SK-N-SH (cell line): Measurements from ENCODE around the gene ANO4. TPM values are rescaled to one million over a fixed set of nuclear protein-coding genes. Genes with fewer than 3 reads are reported as not detected.
A peak's percentile ranks its signal among the peaks of the same experiment; 100 is the strongest.

Experiments used
- CTCF ChIA-PET: fragments of 300-600, 350-600 bp; formaldehyde crosslinking; extraction: SDS; loops from one replicate; lab custom pipeline; 2021; lab: Yijun Ruan, JAX
- POLR2A ChIA-PET: fragments of 350-600 bp; sonication (Branson Sonifier 250); formaldehyde crosslinking; extraction: SDS; loops from one replicate; lab custom pipeline; 2020; ENCODE audit warnings: antibody characterized with exemption, inconsistent platforms; lab: Yijun Ruan, JAX
- DNase-seq: peaks from one replicate; pipeline ENCODE4 v3.0.0; 2012
- H2AFZ ChIP-seq: fragments of 200-600 bp; sonication (generic); 2 replicates; pipeline ENCODE4 v1.8.1; 2016; ENCODE audit warnings: antibody characterized with exemption, mild to moderate bottlenecking, low read depth
- H3F3A ChIP-seq: fragments of 200-600 bp; sonication (generic); replicated peaks from 2 replicates; pipeline ENCODE3; 2016; ENCODE audit warnings: antibody characterized with exemption, mild to moderate bottlenecking; ENCODE audit not compliant: insufficient read depth
- H3K27ac ChIP-seq, 2 experiments: fragments of 200-500 bp in 1 of 2; fragments of 200-600 bp in 1 of 2; sonication (Bioruptor generic) in 1 of 2; sonication (generic), shearing (Covaris generic) in 1 of 2; 2 replicates each; pipeline versions ENCODE4 v1.5.1 to v1.6.1; 2014 to 2016; ENCODE audit warnings: low read depth in 2 of 2, inconsistent platforms in 1 of 2, low read length in 1 of 2, mild to moderate bottlenecking in 1 of 2, mixed read lengths in 1 of 2
- H3K27me3 ChIP-seq: fragments of 200-600 bp; sonication (generic), shearing (Covaris generic); 2 replicates; pipeline ENCODE4 v1.6.1; 2016; ENCODE audit warnings: mixed run types; ENCODE audit not compliant: insufficient read depth
- H3K36me3 ChIP-seq, 2 experiments: fragments of 200-500 bp in 1 of 2; fragments of 200-600 bp in 1 of 2; sonication (Bioruptor generic) in 1 of 2; sonication (generic) in 1 of 2; replicated peaks in 1 of 2; 2 replicates each; pipeline versions ENCODE3 to v1.5.1; 2014 to 2016; ENCODE audit warnings: low read length in 1 of 2, mild to moderate bottlenecking in 1 of 2; ENCODE audit not compliant: insufficient read depth in 2 of 2, control insufficient read depth in 1 of 2
- H3K4me1 ChIP-seq, 2 experiments: fragments of 200-500 bp in 1 of 2; fragments of 200-600 bp in 1 of 2; sonication (Bioruptor generic) in 1 of 2; sonication (generic), shearing (Covaris generic) in 1 of 2; 2 replicates each; pipeline versions ENCODE4 v1.5.1 to v1.6.1; 2014 to 2016; ENCODE audit warnings: low read depth in 1 of 2, low read length in 1 of 2, mixed run types in 1 of 2; ENCODE audit not compliant: insufficient read depth in 2 of 2, control insufficient read depth in 1 of 2
- H3K4me2 ChIP-seq: fragments of 200-600 bp; sonication (generic), shearing (Covaris generic); 2 replicates; pipeline ENCODE4 v1.6.1; 2017; ENCODE audit warnings: mixed run types
- H3K4me3 ChIP-seq, 2 experiments: fragments of 200-500 bp in 1 of 2; fragments of 200-600 bp in 1 of 2; sonication (Bioruptor generic) in 1 of 2; sonication (generic), shearing (Covaris generic) in 1 of 2; 2 replicates each; pipeline versions ENCODE4 v1.5.1 to v1.8.1; 2014 to 2016; ENCODE audit warnings: low read depth in 2 of 2, inconsistent platforms in 1 of 2, low read length in 1 of 2, mild to moderate bottlenecking in 1 of 2, mixed read lengths in 1 of 2, moderate library complexity in 1 of 2
- H3K79me2 ChIP-seq: fragments of 200-600 bp; sonication (generic); 2 replicates; pipeline ENCODE4 v1.8.1; 2017; ENCODE audit warnings: mild to moderate bottlenecking; ENCODE audit not compliant: insufficient read depth
- H3K9ac ChIP-seq: fragments of 200-600 bp; sonication (generic); 2 replicates; pipeline ENCODE4 v1.6.1; 2017; ENCODE audit warnings: mixed run types
- H3K9me2 ChIP-seq: fragments of 200-600 bp; sonication (generic); 2 replicates; pipeline ENCODE4 v1.6.1; 2017; ENCODE audit warnings: mixed run types
- H3K9me3 ChIP-seq: fragments of 200-600 bp; sonication (generic); 2 replicates; pipeline ENCODE4 v1.6.1; 2017; ENCODE audit warnings: mixed run types, mild to moderate bottlenecking, moderate library complexity
- H4K20me1 ChIP-seq: fragments of 200-600 bp; sonication (generic); 2 replicates; pipeline ENCODE4 v1.6.1; 2017; ENCODE audit warnings: mild to moderate bottlenecking, mixed run types; ENCODE audit not compliant: insufficient read depth
- CHD2 ChIP-seq: fragments of 150-350 bp; IDR thresholded peaks from 2 replicates; pipeline ENCODE4 v1.6.1; 2018; ENCODE audit warnings: low read length; ENCODE audit not compliant: partially characterized antibody
- ELF1 ChIP-seq: IDR thresholded peaks from 2 replicates; pipeline ENCODE4 v1.4.0; 2012
- EZH2phosphoT487 ChIP-seq: fragments of 200-600 bp; sonication (generic); IDR thresholded peaks from 2 replicates; pipeline ENCODE4 v1.6.1; 2017; ENCODE audit warnings: low read depth, mixed run types, mild to moderate bottlenecking, antibody characterized with exemption, moderate library complexity, borderline replicate concordance
- FOSL2 ChIP-seq: IDR thresholded peaks from 2 replicates; pipeline ENCODE4 v1.4.0; 2012; ENCODE audit warnings: low read depth, mild to moderate bottlenecking, moderate library complexity, borderline replicate concordance
- GATA2 ChIP-seq: sonication (generic); formaldehyde crosslinking; IDR thresholded peaks from 2 replicates; pipeline ENCODE4 v1.5.0; 2020; ENCODE audit warnings: mild to moderate bottlenecking, missing genetic modification reagents
- MXI1 ChIP-seq: IDR thresholded peaks from 2 replicates; pipeline ENCODE4 v1.6.1; 2012; ENCODE audit warnings: mild to moderate bottlenecking, low read depth, low read length, improper control_type of control experiment
- NFIC ChIP-seq: IDR thresholded peaks from 2 replicates; pipeline ENCODE4 v1.4.0; 2012; ENCODE audit warnings: borderline replicate concordance
- PBX3 ChIP-seq: IDR thresholded peaks from 2 replicates; pipeline ENCODE4; 2012
- RAD21 ChIP-seq: IDR thresholded peaks from 2 replicates; pipeline ENCODE4 v1.6.1; 2012; ENCODE audit warnings: mild to moderate bottlenecking, low read length
- RFX5 ChIP-seq: IDR thresholded peaks from 2 replicates; pipeline ENCODE4 v1.6.1; 2012; ENCODE audit warnings: mild to moderate bottlenecking, improper control_type of control experiment, low read length
- RXRA ChIP-seq: IDR thresholded peaks from 2 replicates; pipeline ENCODE4 v1.4.0; 2012; ENCODE audit warnings: low read depth, mild to moderate bottlenecking, borderline replicate concordance
- SIN3A ChIP-seq: IDR thresholded peaks from 2 replicates; pipeline ENCODE4 v1.6.1; 2012; ENCODE audit warnings: low read depth, mild to moderate bottlenecking, low read length, moderate library complexity, borderline replicate concordance
- TCF12 ChIP-seq: IDR thresholded peaks from 2 replicates; pipeline ENCODE4 v1.4.0; 2012
- YY1 ChIP-seq: IDR thresholded peaks from 2 replicates; pipeline ENCODE4 v1.4.0; 2012; ENCODE audit warnings: low read depth, mild to moderate bottlenecking
- ZBTB33 ChIP-seq: IDR thresholded peaks from 2 replicates; pipeline ENCODE4 v1.4.0; 2012; ENCODE audit warnings: low read depth, borderline replicate concordance
- WGBS: methylation state at CpG from one replicate; pipeline ENCODE4 v1.1.6; 2017; ENCODE audit warnings: low lambda C conversion rate; 5-methylcytosine and 5-hydroxymethylcytosine counted together
- polyA plus RNA-seq, 3 experiments: library from polyadenylated mRNA; depleted of rRNA; stranded (reverse); fragments of >200 nt; gene quantifications; 2 replicates each; pipeline ENCODE4 v1.2.3, GENCODE V29; 2012
- TF ChIP-seq, protein P1 (sequence below): fragments of 150-350 bp; IDR thresholded peaks from 2 replicates; pipeline ENCODE4 v1.6.1; 2016; ENCODE audit warnings: mild to moderate bottlenecking, low read depth, low read length
- TF ChIP-seq, protein P2 (sequence below): IDR thresholded peaks from 2 replicates; pipeline ENCODE4 v1.4.0; 2012; ENCODE audit warnings: low read depth, borderline replicate concordance
- TF ChIP-seq, protein P3 (sequence below): IDR thresholded peaks from 2 replicates; pipeline ENCODE4 v1.4.0; 2012; ENCODE audit warnings: low read depth

Gene ANO4
- polyA plus RNA-seq, 1 of the 3 experiments (the other 2 are of a cell fraction), result 9.4 TPM

GRCh38 chr12:100789146-100789545 is 5.4 kb upstream of the ANO4 start:
- Histone ChIP-seq H3K4me2 (no peak overlapping the region), H3K4me3 (no peak overlapping the region), H3K4me1 (no peaks in the 10 kb centered on the region), H3F3A (peaks cover 7% of the 10 kb centered on the region), H3K27me3 (no peaks in the 10 kb centered on the region), H3K9ac (no peak overlapping the region), H3K9me3 (no peaks in the 10 kb centered on the region), H3K27ac (0 out of 4 replicates have a peak overlapping the region, but pooled peaks of 1 of the 2 experiments have one; percentile 2), H4K20me1 (no peaks in the 10 kb centered on the region), H3K36me3 (no peaks in the 10 kb centered on the region), H2AFZ (no peak overlapping the region), H3K79me2 (no peaks in the 10 kb centered on the region), H3K9me2 (no peaks in the 10 kb centered on the region)
- TF ChIP-seq FOSL2 (0 out of 2 replicates have a peak, but pooled peaks have one; percentile 8), TCF12 (no peak)
- POLR2A ChIA-PET, result no interaction called here
- CTCF ChIA-PET, result no interaction called here
- no peak for DNase-seq
- WGBS, result 55% methylated on average over 1 of the region's 1 CpG

GRCh38 chr12:100789975-100790374 is 4.6 kb upstream of the ANO4 start:
- no peak overlapping the region for H3K27ac ChIP-seq
- no peaks in the 10 kb centered on the region for H3K9me3 ChIP-seq
- peaks cover 7% of the 10 kb centered on the region for H3F3A ChIP-seq
- H3K4me2 ChIP-seq, result no peak overlapping the region
- no peaks in the 10 kb centered on the region for H4K20me1 ChIP-seq
- H3K4me1 ChIP-seq, result no peaks in the 10 kb centered on the region; a peak in 1 of 4 replicates
- POLR2A ChIA-PET, result no interaction called here
- H3K36me3 ChIP-seq, result no peaks in the 10 kb centered on the region
- H3K9me2 ChIP-seq, result no peaks in the 10 kb centered on the region
- H3K79me2 ChIP-seq, result no peaks in the 10 kb centered on the region
- DNase-seq, result no peak
- H3K27me3 ChIP-seq, result no peaks in the 10 kb centered on the region
- no peak overlapping the region for H3K4me3 ChIP-seq
- TF ChIP-seq ZBTB33, result no peak
- TF ChIP-seq ELF1, result no peak
- TF ChIP-seq, protein P1, sequence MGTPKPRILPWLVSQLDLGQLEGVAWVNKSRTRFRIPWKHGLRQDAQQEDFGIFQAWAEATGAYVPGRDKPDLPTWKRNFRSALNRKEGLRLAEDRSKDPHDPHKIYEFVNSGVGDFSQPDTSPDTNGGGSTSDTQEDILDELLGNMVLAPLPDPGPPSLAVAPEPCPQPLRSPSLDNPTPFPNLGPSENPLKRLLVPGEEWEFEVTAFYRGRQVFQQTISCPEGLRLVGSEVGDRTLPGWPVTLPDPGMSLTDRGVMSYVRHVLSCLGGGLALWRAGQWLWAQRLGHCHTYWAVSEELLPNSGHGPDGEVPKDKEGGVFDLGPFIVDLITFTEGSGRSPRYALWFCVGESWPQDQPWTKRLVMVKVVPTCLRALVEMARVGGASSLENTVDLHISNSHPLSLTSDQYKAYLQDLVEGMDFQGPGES, result no peak
- TF ChIP-seq, protein P2, sequence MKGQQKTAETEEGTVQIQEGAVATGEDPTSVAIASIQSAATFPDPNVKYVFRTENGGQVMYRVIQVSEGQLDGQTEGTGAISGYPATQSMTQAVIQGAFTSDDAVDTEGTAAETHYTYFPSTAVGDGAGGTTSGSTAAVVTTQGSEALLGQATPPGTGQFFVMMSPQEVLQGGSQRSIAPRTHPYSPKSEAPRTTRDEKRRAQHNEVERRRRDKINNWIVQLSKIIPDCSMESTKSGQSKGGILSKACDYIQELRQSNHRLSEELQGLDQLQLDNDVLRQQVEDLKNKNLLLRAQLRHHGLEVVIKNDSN, result no peak
- TF ChIP-seq CHD2, result no peak
- TF ChIP-seq RAD21, result no peak
- no peak for TF ChIP-seq SIN3A
- no peak for TF ChIP-seq RXRA
- no peak for TF ChIP-seq RFX5
- TF ChIP-seq MXI1, result no peak
- TF ChIP-seq EZH2phosphoT487, result no peak
- TF ChIP-seq, protein P3, sequence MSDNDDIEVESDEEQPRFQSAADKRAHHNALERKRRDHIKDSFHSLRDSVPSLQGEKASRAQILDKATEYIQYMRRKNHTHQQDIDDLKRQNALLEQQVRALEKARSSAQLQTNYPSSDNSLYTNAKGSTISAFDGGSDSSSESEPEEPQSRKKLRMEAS, result no peak
- no peak for TF ChIP-seq NFIC
- no peak for TF ChIP-seq YY1
- no peak for TF ChIP-seq GATA2 (CRISPR knock-in tag)
- TF ChIP-seq PBX3, result no peak
- CTCF ChIA-PET, result no interaction called here
- H2AFZ ChIP-seq, result no peak overlapping the region
- 84% methylated on average over 2 of the region's 2 CpGs for WGBS
- no peak overlapping the region for H3K9ac ChIP-seq
